Measurements from ENCODE around the gene DBR1.

The DBR1 gene

DNA sequence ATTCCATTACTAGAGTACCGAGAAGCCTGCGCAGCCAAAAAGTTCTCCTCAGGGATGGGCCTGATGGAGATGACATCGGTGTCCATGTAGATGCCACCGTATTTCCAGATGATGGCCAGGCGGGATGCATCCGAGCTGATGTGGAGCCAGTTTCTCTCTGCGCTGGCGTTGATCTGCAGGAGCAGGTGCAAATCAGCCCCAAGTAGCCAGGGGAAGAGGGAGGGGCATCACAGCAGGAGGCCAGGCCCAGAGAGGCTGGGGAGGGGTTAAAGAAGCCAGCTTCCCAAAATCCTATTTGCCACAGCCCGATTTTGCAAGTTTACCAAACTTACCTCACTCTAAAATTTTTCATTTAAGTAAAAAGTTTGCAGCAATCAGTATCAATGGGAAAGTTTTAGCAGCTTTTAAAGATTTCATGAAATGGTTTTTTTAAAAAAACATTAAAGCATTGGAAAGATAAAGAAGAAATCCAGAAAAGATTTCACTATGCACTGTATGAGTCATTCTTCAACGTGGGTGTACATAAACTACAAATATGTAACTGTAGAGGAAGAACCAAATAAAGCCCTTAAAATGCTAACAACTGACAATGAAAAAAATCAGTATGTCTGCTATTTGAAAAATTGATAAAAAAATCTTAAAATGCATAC lies 49.9 kb downstream of the DBR1 start:
- Histone ChIP-seq H3K9me3 (replicated peaks; ENCODE audit: insufficient read depth, low read length) (no peaks in the 10 kb centered on the region), H3K9ac (ENCODE audit: low read length) (no peak overlapping the region), H3K36me3 (replicated peaks; ENCODE audit: insufficient read depth, low read length) (no peaks in the 10 kb centered on the region), H3K27ac (ENCODE audit: low read length) (no peak overlapping the region), H3K4me1 (ENCODE audit: low read length) (no peaks in the 10 kb centered on the region), H4K20me1 (ENCODE audit: insufficient read depth, low read length) (no peaks in the 10 kb centered on the region), H3F3A (ENCODE audit: insufficient read depth, low read length) (no peaks in the 10 kb centered on the region), H3K27me3 (replicated peaks; ENCODE audit: insufficient read depth, low read length) (0 out of 2 replicates have a peak, but pooled peaks cover 4% of the 10 kb centered on the region), H3K79me2 (ENCODE audit: low read length) (no peaks in the 10 kb centered on the region), H3K4me2 (ENCODE audit: low read depth, low read length) (no peak overlapping the region), H3K4me3 (ENCODE audit: low read length) (no peak overlapping the region), H2AFZ (ENCODE audit: low read length) (no peak overlapping the region), H3K9me2 (replicated peaks; ENCODE audit: insufficient read depth, low read length) (no peaks in the 10 kb centered on the region)
- TF ChIP-seq, protein P1, sequence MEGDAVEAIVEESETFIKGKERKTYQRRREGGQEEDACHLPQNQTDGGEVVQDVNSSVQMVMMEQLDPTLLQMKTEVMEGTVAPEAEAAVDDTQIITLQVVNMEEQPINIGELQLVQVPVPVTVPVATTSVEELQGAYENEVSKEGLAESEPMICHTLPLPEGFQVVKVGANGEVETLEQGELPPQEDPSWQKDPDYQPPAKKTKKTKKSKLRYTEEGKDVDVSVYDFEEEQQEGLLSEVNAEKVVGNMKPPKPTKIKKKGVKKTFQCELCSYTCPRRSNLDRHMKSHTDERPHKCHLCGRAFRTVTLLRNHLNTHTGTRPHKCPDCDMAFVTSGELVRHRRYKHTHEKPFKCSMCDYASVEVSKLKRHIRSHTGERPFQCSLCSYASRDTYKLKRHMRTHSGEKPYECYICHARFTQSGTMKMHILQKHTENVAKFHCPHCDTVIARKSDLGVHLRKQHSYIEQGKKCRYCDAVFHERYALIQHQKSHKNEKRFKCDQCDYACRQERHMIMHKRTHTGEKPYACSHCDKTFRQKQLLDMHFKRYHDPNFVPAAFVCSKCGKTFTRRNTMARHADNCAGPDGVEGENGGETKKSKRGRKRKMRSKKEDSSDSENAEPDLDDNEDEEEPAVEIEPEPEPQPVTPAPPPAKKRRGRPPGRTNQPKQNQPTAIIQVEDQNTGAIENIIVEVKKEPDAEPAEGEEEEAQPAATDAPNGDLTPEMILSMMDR (IDR thresholded peaks at IDR 0.05; ENCODE audit: low read length) = no peak
- DNase-seq = no peak

DNA sequence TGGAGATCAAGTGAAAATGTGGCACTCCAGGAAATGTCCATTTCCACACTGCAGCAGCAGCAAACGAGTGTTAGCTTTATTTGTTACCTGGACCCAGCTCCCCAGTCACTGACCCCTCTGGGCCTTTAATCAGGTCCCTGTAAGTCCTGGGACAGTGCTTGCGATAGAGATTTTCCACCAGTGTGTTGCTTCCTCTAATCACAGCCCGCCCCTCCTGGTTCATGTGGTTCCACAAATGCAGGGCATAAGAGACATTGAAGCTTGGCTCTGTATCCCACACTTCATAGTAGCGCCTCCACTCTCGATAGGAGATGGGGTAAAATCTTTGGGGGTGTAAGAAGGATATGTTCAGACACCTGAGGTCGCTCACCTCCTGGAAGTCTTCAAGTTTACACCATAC lies 50.5 kb downstream of the DBR1 start:
- no peak for DNase-seq
- Histone ChIP-seq H3K4me2 (ENCODE audit: low read depth, low read length) (no peak overlapping the region), H3K9me3 (replicated peaks; ENCODE audit: insufficient read depth, low read length) (no peaks in the 10 kb centered on the region), H2AFZ (ENCODE audit: low read length) (no peak overlapping the region), H3K27me3 (replicated peaks; ENCODE audit: insufficient read depth, low read length) (0 out of 2 replicates have a peak, but pooled peaks cover 4% of the 10 kb centered on the region), H3K9me2 (replicated peaks; ENCODE audit: insufficient read depth, low read length) (no peaks in the 10 kb centered on the region), H3K27ac (ENCODE audit: low read length) (no peak overlapping the region), H3K36me3 (replicated peaks; ENCODE audit: insufficient read depth, low read length) (no peaks in the 10 kb centered on the region), H3K4me3 (ENCODE audit: low read length) (no peak overlapping the region), H3K9ac (ENCODE audit: low read length) (no peak overlapping the region), H4K20me1 (ENCODE audit: insufficient read depth, low read length) (no peaks in the 10 kb centered on the region), H3K4me1 (ENCODE audit: low read length) (no peaks in the 10 kb centered on the region), H3K79me2 (ENCODE audit: low read length) (no peaks in the 10 kb centered on the region), H3F3A (ENCODE audit: insufficient read depth, low read length) (no peaks in the 10 kb centered on the region)
- no peak for TF ChIP-seq EZH2phosphoT487 (IDR thresholded peaks at IDR 0.05; ENCODE audit: low read length)

DNA sequence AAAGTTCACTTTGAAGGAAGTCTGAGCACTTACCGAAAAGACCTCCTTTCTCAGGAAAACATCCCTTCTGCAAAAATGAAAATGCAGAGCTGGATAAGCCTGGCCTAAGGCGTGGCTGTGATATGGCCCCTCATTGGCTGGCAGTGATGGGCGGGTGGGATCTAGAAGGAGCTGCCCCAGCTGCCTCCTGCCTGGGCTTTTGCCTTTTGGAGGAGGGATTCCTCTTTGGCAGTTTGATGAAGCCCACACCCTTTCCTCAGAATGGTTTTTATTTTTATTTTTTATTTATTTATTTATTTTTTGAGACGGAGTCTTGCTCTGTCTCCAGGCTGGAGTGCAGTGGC lies 55.3 kb downstream of the DBR1 start:
- Histone ChIP-seq H3K27me3 (replicated peaks; ENCODE audit: insufficient read depth, low read length) (peaks cover 6% of the 10 kb centered on the region; the same call in 1 of the 2 replicates), H3K4me3 (ENCODE audit: low read length) (no peak overlapping the region), H3K9ac (ENCODE audit: low read length) (no peak overlapping the region), H3K36me3 (replicated peaks; ENCODE audit: insufficient read depth, low read length) (no peaks in the 10 kb centered on the region), H4K20me1 (ENCODE audit: insufficient read depth, low read length) (no peaks in the 10 kb centered on the region), H3K9me3 (replicated peaks; ENCODE audit: insufficient read depth, low read length) (no peaks in the 10 kb centered on the region), H3K27ac (ENCODE audit: low read length) (no peak overlapping the region), H3K4me2 (ENCODE audit: low read depth, low read length) (no peak overlapping the region), H3K4me1 (ENCODE audit: low read length) (no peaks in the 10 kb centered on the region), H3F3A (ENCODE audit: insufficient read depth, low read length) (no peaks in the 10 kb centered on the region), H2AFZ (ENCODE audit: low read length) (no peak overlapping the region), H3K79me2 (ENCODE audit: low read length) (no peaks in the 10 kb centered on the region), H3K9me2 (replicated peaks; ENCODE audit: insufficient read depth, low read length) (no peaks in the 10 kb centered on the region)
- no peak for DNase-seq
- TF ChIP-seq, protein P1 (IDR thresholded peaks at IDR 0.05; ENCODE audit: low read length) = no peak
- no peak for TF ChIP-seq EZH2 (optimal IDR thresholded peaks at IDR 0.05; ENCODE audit: low read depth, low read length)
- TF ChIP-seq EZH2phosphoT487 (IDR thresholded peaks at IDR 0.05; ENCODE audit: low read length) = no peak

DNA sequence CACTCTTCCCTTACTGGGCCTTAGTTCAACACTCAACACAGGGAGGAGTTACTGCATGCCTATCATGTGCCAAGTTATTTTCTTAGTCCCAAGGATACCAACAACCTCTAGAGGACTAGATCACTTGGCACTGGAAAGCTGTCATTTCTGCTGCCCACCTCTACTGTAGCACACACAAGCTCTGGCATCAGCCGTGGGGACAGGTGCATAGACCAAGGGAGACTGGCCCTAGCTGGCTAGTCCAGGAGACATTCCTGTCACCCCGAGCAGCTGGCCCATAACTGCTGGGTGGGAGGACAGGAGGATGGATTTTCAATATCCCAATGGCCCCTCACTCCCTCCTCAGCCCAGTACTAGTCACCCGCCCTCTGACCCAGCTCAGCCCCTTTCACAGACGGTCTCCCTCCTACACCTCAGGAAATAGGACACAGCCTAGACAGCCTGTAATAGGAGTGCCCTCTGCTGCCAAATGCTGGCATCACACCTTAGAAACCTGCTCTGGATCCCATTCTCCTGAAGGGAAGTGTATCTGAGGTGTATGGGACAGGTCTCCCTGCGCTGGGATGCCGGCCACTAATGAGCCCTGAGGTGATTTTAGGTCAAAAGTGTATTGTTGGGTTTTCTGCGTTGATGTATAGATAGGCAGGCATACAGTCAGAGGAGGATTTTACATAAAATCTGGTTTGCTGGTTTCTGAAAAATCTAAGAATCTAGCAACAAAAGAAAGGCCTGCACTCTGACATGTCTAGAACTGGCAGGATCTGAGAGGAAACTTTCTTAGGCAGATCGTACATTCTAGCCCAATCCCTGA lies 55.9 kb downstream of the DBR1 start:
- Histone ChIP-seq H3K4me3 (ENCODE audit: low read length) (no peak overlapping the region), H2AFZ (ENCODE audit: low read length) (no peak overlapping the region), H3F3A (ENCODE audit: insufficient read depth, low read length) (no peaks in the 10 kb centered on the region), H3K9ac (ENCODE audit: low read length) (no peak overlapping the region), H3K9me3 (replicated peaks; ENCODE audit: insufficient read depth, low read length) (no peaks in the 10 kb centered on the region), H3K9me2 (replicated peaks; ENCODE audit: insufficient read depth, low read length) (no peaks in the 10 kb centered on the region), H4K20me1 (ENCODE audit: insufficient read depth, low read length) (no peaks in the 10 kb centered on the region), H3K36me3 (replicated peaks; ENCODE audit: insufficient read depth, low read length) (no peaks in the 10 kb centered on the region), H3K4me2 (ENCODE audit: low read depth, low read length) (no peak overlapping the region), H3K27me3 (replicated peaks; ENCODE audit: insufficient read depth, low read length) (peaks cover 10% of the 10 kb centered on the region; the same call in 1 of the 2 replicates), H3K4me1 (ENCODE audit: low read length) (no peaks in the 10 kb centered on the region), H3K27ac (ENCODE audit: low read length) (no peak overlapping the region), H3K79me2 (ENCODE audit: low read length) (no peaks in the 10 kb centered on the region)
- DNase-seq = peak; percentile 50
- TF ChIP-seq, protein P1 (IDR thresholded peaks at IDR 0.05; ENCODE audit: low read length) = peak; percentile 87
- TF ChIP-seq EZH2phosphoT487 (IDR thresholded peaks at IDR 0.05; ENCODE audit: low read length) = no peak
